Adrenal gland (tissue), 19 donors: Measurements from ENCODE around the gene RASD1. TPM values are rescaled to one million over a fixed set of nuclear protein-coding genes. Genes with fewer than 3 reads are reported as not detected.

ENCODE experiments used
- DNase-seq, 7 donors: peaks; one replicate each; pipeline ENCODE4 v3.0.0-alpha.2; 2019 to 2020
- H3K27ac ChIP-seq, 5 donors: fragments of 200-600 bp; sonication (generic) in 4 of 5; 1 replicate in 3 of 5; 2 replicates in 2 of 5; pipeline versions ENCODE4 v1.5.1 to v1.8.0; 2016 to 2020; ENCODE audit warnings: mild to moderate bottlenecking in 1 of 5
- H3K27me3 ChIP-seq: fragments of 200-600 bp; 2 replicates; pipeline ENCODE4 v1.8.0; 2021
- H3K36me3 ChIP-seq, 2 donors: fragments of 200-600 bp; replicated peaks in 1 of 2; 1 replicate in 1 of 2; 2 replicates in 1 of 2; pipeline versions ENCODE4 v1.5.1 to v1.8.0; 2018 to 2022
- H3K4me1 ChIP-seq, 2 donors: fragments of 200-600 bp; replicated peaks in 1 of 2; 1 replicate in 1 of 2; 2 replicates in 1 of 2; pipeline versions ENCODE4 v1.5.1 to v1.8.0; 2018 to 2021
- H3K4me3 ChIP-seq, 4 donors: fragments of 200-600 bp; sonication (generic) in 3 of 4; one replicate each; pipeline ENCODE4 v1.5.1; 2016 to 2018
- H3K9me3 ChIP-seq, 3 donors: fragments of 200-600 bp; sonication (generic) in 1 of 3; replicated peaks in 1 of 3; 1 replicate in 2 of 3; 2 replicates in 1 of 3; pipeline versions ENCODE4 v1.5.1 to v1.8.0; 2016 to 2021
- POLR2A ChIP-seq, 2 donors: fragments of 450-650 bp; IDR thresholded peaks; one replicate each; pipeline ENCODE4 v1.6.1; 2017; ENCODE audit warnings: antibody characterized with exemption in 2 of 2, mild to moderate bottlenecking in 2 of 2, moderate library complexity in 1 of 2
- WGBS, 4 donors: extraction: QIAGEN DNeasy Blood & Tissue Kit in 2 of 4; methylation state at CpG; one replicate each; pipeline versions ENCODE4 v1.1.5 to v1.1.7; 2013 to 2017; 5-methylcytosine and 5-hydroxymethylcytosine counted together
- intact Hi-C, 2 donors: fragments of 100-400 bp; cut with DNase I; formaldehyde crosslinking; loops; one replicate each; pipeline versions ENCODE4 v1.14.1 to v1.15.0; 2022 to 2023
- long read RNA-seq, 10 donors: library from polyadenylated mRNA in 3 of 10; unstranded in 2 of 10; stranded (forward) in 1 of 10; transcript quantifications; one replicate each; pipeline ENCODE4 v2.0.0 and lab custom pipeline, GENCODE V29; 2021 to 2026
- polyA plus RNA-seq, 3 donors: library from polyadenylated mRNA; stranded (reverse); fragments of 200-250 nt in 2 of 3; fragments of 350-450 nt in 1 of 3; fragmentation: Illumina TruSeq in 1 of 3; extraction: RNeasy Lipid Tissue Mini Kit (QIAGEN cat#74804) in 1 of 3; gene quantifications; one replicate each; pipeline ENCODE4 v1.2.3, GENCODE V29; 2013 to 2014
- total RNA-seq, 9 donors: library from RNA; depleted of rRNA in 4 of 9; stranded (reverse); fragments of >200 nt in 4 of 9; fragments of 120-200 nt in 1 of 9; fragmentation: NEBNext Ultra II Directional in 1 of 9; extraction: Animal tissue kit (Norgen Biotek cat#: 25700) in 1 of 9; gene quantifications; one replicate each; pipeline versions ENCODE4 v1.1.0 to v1.2.4, GENCODE V29; 2013 to 2023
- TF ChIP-seq, protein P1 (sequence below), 6 experiments: fragments of 450-650 bp in 4 of 6; fragments of 200-600 bp in 2 of 6; sonication (generic) in 1 of 6; IDR thresholded peaks; 1 replicate in 5 of 6; 2 replicates in 1 of 6; pipeline versions ENCODE4 v1.5.1 to v1.8.0; 2016 to 2021; ENCODE audit warnings: antibody characterized with exemption in 6 of 6, mild to moderate bottlenecking in 2 of 6, moderate library complexity in 1 of 6
- donor health status: healthy with polysubstance abuse.
- donor health status: Bipolar disorder and iron deficiency.
- donor health status: DM: yes; HTN: yes; CAD: no.
- donor health status: DM: no; HTN: no; CAD: no.
- donor health status: DM: no; HTN: no; CAD: no.
- donor health status: DM: yes; HTN: yes; CAD: no.

RASD1 gene
- 100 to 1,000 TPM in 1 of 9 donors, 10 to 100 TPM in 6, 1 to 10 TPM in 2; 4.5 to 134 (median 22.3) TPM for total RNA-seq
- 10 to 100 TPM in 2 of 3 donors, 1 to 10 TPM in 1; 7.5 to 56.7 (median 14.4) TPM for polyA plus RNA-seq
- long read RNA-seq, donor 1, transcript RASD1-201 (2 exons, 1,746 nt): major isoform, 55 of 55 reads
- long read RNA-seq, donor 1, partial matches to known transcripts: 0 of 55 reads
- long read RNA-seq, donor 1, other reads (novel, unspliced or antisense): 0 of 55 reads
- long read RNA-seq, donor 2, transcript RASD1-201 (2 exons, 1,746 nt): major isoform, 29 of 29 reads
- long read RNA-seq, donor 2, partial matches to known transcripts: 0 of 29 reads
- long read RNA-seq, donor 2, other reads (novel, unspliced or antisense): 0 of 29 reads
- long read RNA-seq, donor 3, transcript RASD1-201 (2 exons, 1,746 nt): major isoform, 40 of 40 reads
- long read RNA-seq, donor 3, partial matches to known transcripts: 0 of 40 reads
- long read RNA-seq, donor 3, other reads (novel, unspliced or antisense): 0 of 40 reads
- long read RNA-seq, donor 4, transcript RASD1-201 (2 exons, 1,746 nt): major isoform, 6 of 6 reads
- long read RNA-seq, donor 4, partial matches to known transcripts: 0 of 6 reads
- long read RNA-seq, donor 4, other reads (novel, unspliced or antisense): 0 of 6 reads
- long read RNA-seq, donor 5, transcript RASD1-201 (2 exons, 1,746 nt): major isoform, 378 of 394 reads
- long read RNA-seq, donor 5, partial matches to known transcripts: 0 of 394 reads
- long read RNA-seq, donor 5, other reads (novel, unspliced or antisense): 16 of 394 reads
- long read RNA-seq, donor 6, transcript RASD1-201 (2 exons, 1,746 nt): major isoform, 8 of 9 reads
- long read RNA-seq, donor 6, partial matches to known transcripts: 0 of 9 reads
- long read RNA-seq, donor 6, other reads (novel, unspliced or antisense): 1 of 9 reads
- long read RNA-seq, donor 7, transcript RASD1-201 (2 exons, 1,746 nt): major isoform, 52 of 52 reads
- long read RNA-seq, donor 7, partial matches to known transcripts: 0 of 52 reads
- long read RNA-seq, donor 7, other reads (novel, unspliced or antisense): 0 of 52 reads
- long read RNA-seq, donor 8, transcript RASD1-201 (2 exons, 1,746 nt): major isoform, 113 of 113 reads
- long read RNA-seq, donor 8, partial matches to known transcripts: 0 of 113 reads
- long read RNA-seq, donor 8, other reads (novel, unspliced or antisense): 0 of 113 reads
- long read RNA-seq, donor 9, transcript RASD1-201 (2 exons, 1,746 nt): major isoform, 10 of 10 reads
- long read RNA-seq, donor 9, partial matches to known transcripts: 0 of 10 reads
- long read RNA-seq, donor 9, other reads (novel, unspliced or antisense): 0 of 10 reads
- long read RNA-seq, donor 10, partial matches to known transcripts: 0 of 4 reads
- long read RNA-seq, donor 10, other reads (novel, unspliced or antisense): 0 of 4 reads

DNA sequence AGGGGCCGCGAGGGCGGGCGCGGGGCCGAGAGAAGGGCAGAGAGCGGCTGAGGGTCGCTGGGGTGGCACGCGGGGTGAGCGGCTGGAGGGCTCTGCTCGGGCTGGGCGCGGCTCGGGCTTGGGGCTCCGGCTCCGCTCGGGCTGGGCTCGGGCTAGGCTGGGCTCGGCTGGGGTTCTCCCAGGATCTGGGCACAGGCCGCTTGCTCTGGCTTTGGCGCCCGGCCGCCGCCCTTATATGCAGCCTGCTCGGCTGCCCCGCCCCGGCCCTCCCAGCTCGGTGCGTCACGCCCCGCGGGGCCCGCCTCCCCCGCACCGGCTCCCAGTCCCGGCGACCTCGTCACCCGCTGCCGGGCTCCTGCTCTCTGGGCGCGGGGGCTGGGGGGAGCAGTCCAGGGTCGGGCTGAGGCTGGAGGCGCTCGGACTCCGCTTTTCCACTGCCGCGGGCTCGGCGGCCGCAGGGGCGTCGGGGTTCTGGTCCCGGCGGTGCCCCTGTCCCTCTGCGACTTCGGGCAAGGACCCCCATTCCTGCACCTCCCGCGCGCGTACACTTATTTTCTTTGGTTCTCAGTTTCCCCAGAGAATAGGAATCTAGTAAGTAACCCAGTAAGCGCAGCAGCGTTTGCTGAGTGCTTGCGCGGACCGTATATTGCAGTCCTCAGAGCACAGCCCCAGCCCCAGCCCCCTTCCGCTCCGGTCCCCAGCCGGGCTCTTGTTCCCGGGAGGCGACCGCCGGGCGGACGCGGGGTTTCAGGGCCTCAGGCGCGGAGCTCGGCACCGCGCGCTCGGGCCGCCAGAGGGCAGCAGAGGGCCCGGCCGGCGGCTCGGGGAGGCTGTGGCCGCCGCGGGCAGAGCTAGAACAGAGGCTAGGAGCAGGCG, at the start of gene RASD1:
Gene RASD1 (minus strand): TSS at position 207 of the 876 bp plus-strand sequence. CDS start 214 bp downstream, outside the sequence.
- H3K27me3 ChIP-seq: no peaks in the 10 kb centered on the region
- peak; percentile 90 to 96 (median 93) for DNase-seq
- WGBS, 4 donors: 0 to 1% (median 1%) methylated on average over 28 to 93 of the region's 93 CpGs
- intact Hi-C loops: loop anchor here (2.0 to 5.0 kb wide), 2 partner anchors 144 kb away; no protein-coding TSS in a partner anchor
- H3K4me3 ChIP-seq: peak within 1 kb of the TSS in 2 of 4 donors; percentile 29 to 58
- peaks cover 9 to 31% of the 10 kb centered on the region in 2 donors for H3K4me1 ChIP-seq
- no peaks in the 10 kb centered on the region for H3K9me3 ChIP-seq
- peak; percentile 99 for TF ChIP-seq POLR2A (IDR thresholded peaks at IDR 0.05)
- TF ChIP-seq, protein P1, sequence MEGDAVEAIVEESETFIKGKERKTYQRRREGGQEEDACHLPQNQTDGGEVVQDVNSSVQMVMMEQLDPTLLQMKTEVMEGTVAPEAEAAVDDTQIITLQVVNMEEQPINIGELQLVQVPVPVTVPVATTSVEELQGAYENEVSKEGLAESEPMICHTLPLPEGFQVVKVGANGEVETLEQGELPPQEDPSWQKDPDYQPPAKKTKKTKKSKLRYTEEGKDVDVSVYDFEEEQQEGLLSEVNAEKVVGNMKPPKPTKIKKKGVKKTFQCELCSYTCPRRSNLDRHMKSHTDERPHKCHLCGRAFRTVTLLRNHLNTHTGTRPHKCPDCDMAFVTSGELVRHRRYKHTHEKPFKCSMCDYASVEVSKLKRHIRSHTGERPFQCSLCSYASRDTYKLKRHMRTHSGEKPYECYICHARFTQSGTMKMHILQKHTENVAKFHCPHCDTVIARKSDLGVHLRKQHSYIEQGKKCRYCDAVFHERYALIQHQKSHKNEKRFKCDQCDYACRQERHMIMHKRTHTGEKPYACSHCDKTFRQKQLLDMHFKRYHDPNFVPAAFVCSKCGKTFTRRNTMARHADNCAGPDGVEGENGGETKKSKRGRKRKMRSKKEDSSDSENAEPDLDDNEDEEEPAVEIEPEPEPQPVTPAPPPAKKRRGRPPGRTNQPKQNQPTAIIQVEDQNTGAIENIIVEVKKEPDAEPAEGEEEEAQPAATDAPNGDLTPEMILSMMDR (IDR thresholded peaks at IDR 0.05): peak; percentile 51 to 99 (median 80)
- H3K36me3 ChIP-seq: peaks cover 0 to 12% of the 10 kb centered on the region in 2 donors
- H3K27ac ChIP-seq: peak within 1 kb of the TSS; percentile 33 to 91 (median 78)

GRCh38 chr17:17545984-17546383, 49.8 kb upstream of the RASD1 start:
- H3K4me3 ChIP-seq: no peak overlapping the region
- H3K4me1 ChIP-seq: no peaks in the 10 kb centered on the region
- no peaks in the 10 kb centered on the region for H3K27me3 ChIP-seq
- DNase-seq: peak in 1 of 7 donors; percentile 69
- peak overlapping the region in 1 of 5 donors; percentile 34 for H3K27ac ChIP-seq
- intact Hi-C loops: no loop called here
- WGBS, 4 donors: 89 to 100% (median 95%) methylated on average over 6 to 7 of the region's 7 CpGs
- no peaks in the 10 kb centered on the region for H3K9me3 ChIP-seq
- H3K36me3 ChIP-seq: no peaks in the 10 kb centered on the region
- no peak for TF ChIP-seq POLR2A (IDR thresholded peaks at IDR 0.05)
- TF ChIP-seq, protein P1 (IDR thresholded peaks at IDR 0.05): no peak

DNA sequence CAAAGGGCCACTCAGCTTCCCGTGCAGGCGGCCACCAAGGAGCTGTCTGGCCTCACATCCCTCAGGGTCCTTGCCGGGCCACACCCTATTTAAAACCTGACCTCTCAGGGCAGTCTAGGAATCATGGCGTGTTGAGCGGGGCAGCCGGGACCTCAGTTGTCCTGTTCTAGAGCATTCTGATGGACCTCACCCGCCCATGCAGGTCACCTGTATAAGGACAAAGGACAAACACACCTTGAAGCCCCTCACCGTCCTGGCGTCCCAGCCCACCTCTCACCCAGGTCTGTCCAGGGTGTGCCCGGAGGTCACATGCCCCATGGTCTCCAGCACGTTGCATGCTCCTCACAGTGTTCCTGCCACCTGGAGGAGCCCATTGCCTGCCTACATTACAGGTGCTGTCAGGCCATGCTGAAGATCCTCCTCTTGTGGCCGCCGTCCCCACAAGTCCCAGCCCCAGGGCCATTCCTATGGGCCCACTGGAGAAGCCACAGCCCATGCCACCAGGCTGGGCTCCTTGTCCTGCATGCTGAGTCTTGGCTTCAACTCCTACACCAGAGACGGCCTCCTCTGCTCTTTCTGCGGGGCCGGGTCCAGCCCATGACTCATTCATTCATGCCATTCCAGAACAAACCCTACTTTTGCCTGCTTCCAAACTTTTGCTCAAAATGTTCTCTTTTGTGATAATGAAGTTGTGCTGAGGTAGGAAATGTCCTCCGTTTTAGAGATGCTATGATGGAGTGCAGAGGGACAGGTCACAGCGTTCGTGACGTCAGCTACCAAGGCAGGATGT, 49.0 kb upstream of the RASD1 start:
- peak overlapping the region in 1 of 5 donors; percentile 34 for H3K27ac ChIP-seq
- no peak for DNase-seq
- no peaks in the 10 kb centered on the region for H3K36me3 ChIP-seq
- H3K4me3 ChIP-seq: no peak overlapping the region
- H3K4me1 ChIP-seq: no peaks in the 10 kb centered on the region
- H3K27me3 ChIP-seq: no peaks in the 10 kb centered on the region
- TF ChIP-seq POLR2A (IDR thresholded peaks at IDR 0.05): no peak
- TF ChIP-seq, protein P1 (IDR thresholded peaks at IDR 0.05): no peak
- 81 to 86% (median 85%) methylated on average over 13 to 20 of the region's 20 CpGs for WGBS, 4 donors
- H3K9me3 ChIP-seq: no peaks in the 10 kb centered on the region
- intact Hi-C loops: no loop called here
